CD4-positive, alpha-beta memory T cell (primary cell): Measurements from ENCODE around the gene BTN2A1. TPM values are rescaled to one million over a fixed set of nuclear protein-coding genes. Genes with fewer than 3 reads are reported as not detected.

Experiments
- CTCF ChIA-PET: fragments of 350-600 bp; sonication (Branson Sonifier 250); formaldehyde crosslinking; loops from one replicate; lab custom pipeline; 2021; ENCODE audit warnings: inconsistent platforms; ENCODE audit not compliant: partially characterized antibody; lab: Charles Lee
- POLR2A ChIA-PET: fragments of 350-600 bp; sonication (Branson Sonifier 250); formaldehyde crosslinking; loops from one replicate; lab custom pipeline; 2021; ENCODE audit not compliant: partially characterized antibody; lab: Charles Lee
- DNase-seq, 5 donors: peaks; one replicate each; pipeline versions ENCODE4 v3.0.0 to v3.0.0-alpha.2; 2020 to 2022; ENCODE audit warnings: mixed read lengths in 1 of 5
- H3K27ac ChIP-seq: one replicate; pipeline ENCODE4 v1.7.0; 2013; ENCODE audit warnings: low read depth, low read length
- H3K27me3 ChIP-seq: 2 replicates; pipeline ENCODE4 v1.7.0; 2013; ENCODE audit warnings: mild to moderate bottlenecking, low read length, moderate library complexity; ENCODE audit not compliant: insufficient read depth
- H3K36me3 ChIP-seq: 2 replicates; pipeline ENCODE4 v1.7.0; 2013; ENCODE audit warnings: mild to moderate bottlenecking, low read length, moderate library complexity; ENCODE audit not compliant: insufficient read depth
- H3K4me1 ChIP-seq: 2 replicates; pipeline ENCODE4 v1.7.0; 2013; ENCODE audit warnings: mild to moderate bottlenecking, low read length, moderate library complexity; ENCODE audit not compliant: insufficient read depth
- H3K4me3 ChIP-seq, 2 donors: one replicate each; pipeline ENCODE4 v1.7.0; 2013; ENCODE audit warnings: low read length in 2 of 2, mild to moderate bottlenecking in 1 of 2
- H3K9me3 ChIP-seq, 2 donors: one replicate each; pipeline ENCODE4 v1.7.0; 2013; ENCODE audit warnings: low read length in 2 of 2, control low read depth in 1 of 2; ENCODE audit not compliant: control insufficient read depth in 1 of 2
- H3K27ac Mint-ChIP-seq, 7 donors: one replicate each; pipeline ENCODE4 v1.8.0; 2020 to 2021; ENCODE audit warnings: mixed read lengths in 7 of 7, mild to moderate bottlenecking in 6 of 7, inconsistent platforms in 3 of 7, moderate library complexity in 3 of 7
- H3K27me3 Mint-ChIP-seq, 2 donors: one replicate each; pipeline ENCODE4 v1.8.0; 2020 to 2021; ENCODE audit warnings: mixed read lengths in 2 of 2
- H3K36me3 Mint-ChIP-seq, 2 donors: one replicate each; pipeline ENCODE4 v1.8.0; 2020 to 2021; ENCODE audit warnings: mixed read lengths in 2 of 2, inconsistent platforms in 1 of 2, mild to moderate bottlenecking in 1 of 2
- H3K4me1 Mint-ChIP-seq, 4 donors: one replicate each; pipeline ENCODE4 v1.8.0; 2020 to 2021; ENCODE audit warnings: mixed read lengths in 4 of 4, mild to moderate bottlenecking in 1 of 4
- H3K4me3 Mint-ChIP-seq, 8 donors: one replicate each; pipeline ENCODE4 v1.8.0; 2020 to 2021; ENCODE audit warnings: mixed read lengths in 8 of 8, mild to moderate bottlenecking in 7 of 8, moderate library complexity in 6 of 8, inconsistent platforms in 3 of 8
- H3K9me3 Mint-ChIP-seq, 8 donors: one replicate each; pipeline ENCODE4 v1.8.0; 2020 to 2021; ENCODE audit warnings: mixed read lengths in 8 of 8, mild to moderate bottlenecking in 5 of 8, inconsistent platforms in 3 of 8, moderate library complexity in 1 of 8
- intact Hi-C: fragments of 100-400 bp; cut with micrococcal nuclease; formaldehyde crosslinking; loops from one replicate; pipeline ENCODE4 v1.15.1; 2023
- polyA plus RNA-seq, 2 donors: library from polyadenylated mRNA; unstranded; fragments of 300-500 nt; fragmentation: Illumina TruSeq; gene quantifications; one replicate each; pipeline ENCODE4 v1.2.3, GENCODE V29; 2021
- total RNA-seq, 2 experiments: library from RNA; stranded (reverse); gene quantifications; one replicate each; pipeline ENCODE4 v1.2.3, GENCODE V29; 2021

Gene BTN2A1
- total and polyA plus RNA-seq, 4 experiments from 2014 or later: 10.9 to 62.8 (median 36.4) TPM

- H3K4me3 ChIP-seq: no peak overlapping the region
- Mint-ChIP-seq H3K4me1 (peaks cover 0 to 5% (median 0%) of the 10 kb centered on the region in 4 donors), H3K36me3 (peaks cover 2 to 9% of the 10 kb centered on the region in 2 donors), H3K4me3 (no peak overlapping the region), H3K9me3 (peaks cover 0 to 12% (median 10%) of the 10 kb centered on the region in 8 donors), H3K27ac (no peak overlapping the region), H3K27me3 (no peaks in the 10 kb centered on the region)
- POLR2A ChIA-PET: interaction anchor here (0.9 to 2.0 kb wide), 3 partner anchors 8 to 36 kb away, joined by 3 to 8 read pairs (median 8); no protein-coding TSS in a partner anchor
- H3K4me1 ChIP-seq: no peaks in the 10 kb centered on the region
- H3K36me3 ChIP-seq: no peaks in the 10 kb centered on the region
- DNase-seq: no peak
- no peaks in the 10 kb centered on the region for H3K27me3 ChIP-seq
- H3K9me3 ChIP-seq: no peaks in the 10 kb centered on the region
- intact Hi-C loops: no loop called here
- no peak overlapping the region for H3K27ac ChIP-seq
- CTCF ChIA-PET: interaction anchor here (1.0 to 1.5 kb wide), 2 partner anchors 9 to 10 kb away, joined by 4 to 5 read pairs; no protein-coding TSS in a partner anchor
Observed at GRCh38 chr6:26484161-26484560, 26.4 kb downstream of the BTN2A1 start.

GRCh38 chr6:26485112-26485780 lies 27.5 kb downstream of the BTN2A1 start:
- Mint-ChIP-seq H3K4me1 (peaks cover 0 to 3% (median 0%) of the 10 kb centered on the region in 4 donors), H3K36me3 (peaks cover 2 to 9% of the 10 kb centered on the region in 2 donors), H3K27me3 (no peaks in the 10 kb centered on the region), H3K4me3 (no peak overlapping the region), H3K9me3 (peaks cover 0 to 12% (median 10%) of the 10 kb centered on the region in 8 donors), H3K27ac (no peak overlapping the region)
- intact Hi-C loops: no loop called here
- Histone ChIP-seq H3K27ac (no peak overlapping the region), H3K4me3 (no peak overlapping the region), H3K27me3 (no peaks in the 10 kb centered on the region), H3K36me3 (no peaks in the 10 kb centered on the region), H3K4me1 (no peaks in the 10 kb centered on the region), H3K9me3 (no peaks in the 10 kb centered on the region)
- ChIA-PET CTCF (interaction anchor here (0.7 to 1.5 kb wide), 3 partner anchors 8 to 144 kb away, joined by 3 to 5 read pairs (median 4); no protein-coding TSS in a partner anchor), POLR2A (interaction anchor here (0.9 to 2.0 kb wide), 4 partner anchors 9 to 52 kb away, joined by 3 to 8 read pairs (median 7); no protein-coding TSS in a partner anchor)
- DNase-seq: no peak

DNA sequence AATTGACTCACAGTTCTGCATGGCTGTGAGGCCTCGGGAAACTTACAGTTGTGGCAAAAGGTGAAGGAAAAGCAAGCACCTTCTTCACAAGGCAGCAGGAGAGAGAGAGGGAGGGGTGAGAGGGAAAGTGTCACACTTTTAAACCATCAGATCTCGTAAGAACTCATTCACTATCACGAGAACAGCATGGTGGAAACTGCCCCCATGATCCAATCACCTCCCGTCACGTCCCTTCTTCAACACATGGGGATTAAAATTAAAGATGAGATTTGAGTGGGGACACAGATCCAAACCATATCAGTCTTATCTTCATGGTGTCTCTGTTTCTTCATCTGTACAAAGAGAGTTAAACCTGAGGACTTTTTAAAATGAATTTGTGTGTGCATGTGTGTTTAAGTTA lies 28.6 kb downstream of the BTN2A1 start:
- Mint-ChIP-seq H3K4me3 (no peak overlapping the region), H3K27me3 (no peaks in the 10 kb centered on the region), H3K36me3 (peaks cover 2 to 9% of the 10 kb centered on the region in 2 donors), H3K27ac (no peak overlapping the region), H3K4me1 (no peaks in the 10 kb centered on the region), H3K9me3 (peaks cover 0 to 12% (median 10%) of the 10 kb centered on the region in 8 donors)
- Histone ChIP-seq H3K27ac (no peak overlapping the region), H3K9me3 (no peaks in the 10 kb centered on the region), H3K4me1 (no peaks in the 10 kb centered on the region), H3K4me3 (no peak overlapping the region), H3K27me3 (no peaks in the 10 kb centered on the region), H3K36me3 (no peaks in the 10 kb centered on the region)
- no peak for DNase-seq
- CTCF ChIA-PET: no interaction called here
- intact Hi-C loops: no loop called here
- POLR2A ChIA-PET: interaction anchor here (1.2 kb wide), 1 partner anchor 14 kb away, joined by 3 read pairs; the partner anchor contains the start of gene BTN1A1

GRCh38 chr6:26487466-26487865 lies 29.7 kb downstream of the BTN2A1 start:
- no peaks in the 10 kb centered on the region for H3K27me3 ChIP-seq
- Mint-ChIP-seq H3K27me3 (no peaks in the 10 kb centered on the region), H3K36me3 (peaks cover 2 to 9% of the 10 kb centered on the region in 2 donors), H3K9me3 (peaks cover 0 to 12% (median 10%) of the 10 kb centered on the region in 8 donors), H3K27ac (no peak overlapping the region), H3K4me1 (peaks cover 0 to 2% (median 0%) of the 10 kb centered on the region in 4 donors), H3K4me3 (no peak overlapping the region)
- ChIA-PET CTCF (interaction anchor here (1.2 kb wide), 1 partner anchor 8 kb away, joined by 3 read pairs; no protein-coding TSS in a partner anchor), POLR2A (interaction anchor here (1.2 kb wide), 1 partner anchor 13 kb away, joined by 3 read pairs; the partner anchor contains the start of gene BTN1A1)
- no peaks in the 10 kb centered on the region for H3K9me3 ChIP-seq
- H3K4me3 ChIP-seq: no peak overlapping the region
- intact Hi-C loops: no loop called here
- no peak overlapping the region for H3K27ac ChIP-seq
- H3K36me3 ChIP-seq: no peaks in the 10 kb centered on the region
- H3K4me1 ChIP-seq: no peaks in the 10 kb centered on the region
- DNase-seq: no peak

DNA sequence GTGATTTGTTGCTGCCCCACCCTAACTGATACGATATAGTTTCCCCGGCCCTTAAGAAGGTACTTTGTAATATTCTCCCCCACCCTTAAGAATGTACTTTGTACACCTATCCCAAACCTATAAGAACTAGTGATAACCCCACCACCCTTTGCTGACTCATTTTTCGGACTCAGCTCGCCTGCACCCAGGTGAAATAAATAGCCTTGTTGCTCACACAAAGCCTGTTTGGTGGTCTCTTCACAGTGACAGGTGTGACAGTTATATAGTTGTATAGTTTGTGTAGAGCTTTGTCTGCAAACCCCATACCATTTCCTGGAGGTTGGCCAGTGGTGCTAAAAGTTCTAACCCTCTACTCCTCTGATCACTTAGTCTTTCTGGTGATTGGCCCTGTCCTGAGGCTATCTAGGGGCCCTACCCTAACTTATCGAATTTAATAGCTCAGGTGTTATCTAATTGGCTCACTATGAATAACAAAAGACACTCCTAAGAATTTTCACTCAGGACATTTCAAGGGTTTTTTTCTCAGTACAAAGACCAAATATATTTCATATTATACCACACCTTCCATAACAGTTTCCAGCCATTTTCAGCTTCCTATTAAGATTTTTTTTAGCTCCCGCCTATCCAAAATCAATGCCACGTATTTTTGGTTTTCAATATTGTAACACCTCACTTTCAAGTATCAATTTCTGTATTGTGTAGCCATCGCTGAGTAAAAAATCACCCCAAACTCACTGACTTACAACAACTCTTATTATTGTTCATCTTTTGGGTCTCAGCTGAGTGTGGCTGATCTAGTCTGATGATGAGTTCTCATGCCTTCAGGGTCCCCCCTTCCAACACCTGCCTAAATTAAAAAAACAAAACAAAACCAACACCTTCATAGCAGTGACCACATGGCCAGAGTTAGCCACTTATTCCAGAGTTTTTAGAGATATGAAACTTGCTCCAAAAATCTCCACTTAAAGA lies 32.5 kb downstream of the BTN2A1 start:
- no peak overlapping the region for H3K27ac ChIP-seq
- POLR2A ChIA-PET: interaction anchor here (0.6 to 1.9 kb wide), 3 partner anchors 34 to 126 kb away, joined by 3 to 5 read pairs (median 4); partner anchors contain the start of gene HMGN4
- Mint-ChIP-seq H3K4me1 (peaks cover 0 to 2% (median 0%) of the 10 kb centered on the region in 4 donors), H3K36me3 (peaks cover 2 to 9% of the 10 kb centered on the region in 2 donors), H3K27ac (no peak overlapping the region), H3K9me3 (peaks cover 0 to 12% (median 10%) of the 10 kb centered on the region in 8 donors), H3K27me3 (no peaks in the 10 kb centered on the region), H3K4me3 (no peak overlapping the region)
- intact Hi-C loops: no loop called here
- H3K36me3 ChIP-seq: no peaks in the 10 kb centered on the region
- no peaks in the 10 kb centered on the region for H3K4me1 ChIP-seq
- CTCF ChIA-PET: interaction anchor here (1.2 kb wide), 1 partner anchor 44 kb away, joined by 3 read pairs; no protein-coding TSS in a partner anchor
- no peaks in the 10 kb centered on the region for H3K9me3 ChIP-seq
- H3K4me3 ChIP-seq: no peak overlapping the region
- DNase-seq: no peak
- H3K27me3 ChIP-seq: no peaks in the 10 kb centered on the region

- Histone ChIP-seq H3K4me1 (no peaks in the 10 kb centered on the region), H3K9me3 (no peaks in the 10 kb centered on the region), H3K4me3 (no peak overlapping the region), H3K27me3 (no peaks in the 10 kb centered on the region), H3K27ac (no peak overlapping the region), H3K36me3 (no peaks in the 10 kb centered on the region)
- POLR2A ChIA-PET: interaction anchor here (0.8 to 1.9 kb wide), 2 partner anchors 10 to 46 kb away, joined by 3 to 5 read pairs; partner anchors contain the start of gene HMGN4
- H3K9me3 Mint-ChIP-seq: peaks cover 0 to 12% (median 9%) of the 10 kb centered on the region in 8 donors
- no peaks in the 10 kb centered on the region for H3K27me3 Mint-ChIP-seq
- peaks cover 0 to 2% (median 0%) of the 10 kb centered on the region in 4 donors for H3K4me1 Mint-ChIP-seq
- CTCF ChIA-PET: interaction anchor here (1.1 kb wide), 1 partner anchor 9 kb away, joined by 3 read pairs; no protein-coding TSS in a partner anchor
- no peak overlapping the region for H3K27ac Mint-ChIP-seq
- peaks cover 2 to 9% of the 10 kb centered on the region in 2 donors for H3K36me3 Mint-ChIP-seq
- intact Hi-C loops: no loop called here
- no peak overlapping the region for H3K4me3 Mint-ChIP-seq
- no peak for DNase-seq
Observed at GRCh38 chr6:26491604-26492003, 33.8 kb downstream of the BTN2A1 start.
